22Rv1 (cell line): ENCODE measurements around the gene TPRX1.

Experiments
- H3K27ac ChIP-seq: fragments of 450-650 bp; 2 replicates; pipeline ENCODE4 v1.5.1; 2017
- ZFX ChIP-seq: fragments of 450-650 bp; IDR thresholded peaks from 2 replicates; pipeline ENCODE4 v1.6.1; 2017; ENCODE audit warnings: antibody characterized with exemption, borderline replicate concordance
- TF ChIP-seq, protein P1 (sequence below): fragments of 450-650 bp; IDR thresholded peaks from 2 replicates; pipeline ENCODE4 v1.5.1; 2017; ENCODE audit warnings: mild to moderate bottlenecking

Gene TPRX1

GRCh38 chr19:47786566-47786965 lies 17.8 kb downstream of the TPRX1 start:
- TF ChIP-seq, protein P1, sequence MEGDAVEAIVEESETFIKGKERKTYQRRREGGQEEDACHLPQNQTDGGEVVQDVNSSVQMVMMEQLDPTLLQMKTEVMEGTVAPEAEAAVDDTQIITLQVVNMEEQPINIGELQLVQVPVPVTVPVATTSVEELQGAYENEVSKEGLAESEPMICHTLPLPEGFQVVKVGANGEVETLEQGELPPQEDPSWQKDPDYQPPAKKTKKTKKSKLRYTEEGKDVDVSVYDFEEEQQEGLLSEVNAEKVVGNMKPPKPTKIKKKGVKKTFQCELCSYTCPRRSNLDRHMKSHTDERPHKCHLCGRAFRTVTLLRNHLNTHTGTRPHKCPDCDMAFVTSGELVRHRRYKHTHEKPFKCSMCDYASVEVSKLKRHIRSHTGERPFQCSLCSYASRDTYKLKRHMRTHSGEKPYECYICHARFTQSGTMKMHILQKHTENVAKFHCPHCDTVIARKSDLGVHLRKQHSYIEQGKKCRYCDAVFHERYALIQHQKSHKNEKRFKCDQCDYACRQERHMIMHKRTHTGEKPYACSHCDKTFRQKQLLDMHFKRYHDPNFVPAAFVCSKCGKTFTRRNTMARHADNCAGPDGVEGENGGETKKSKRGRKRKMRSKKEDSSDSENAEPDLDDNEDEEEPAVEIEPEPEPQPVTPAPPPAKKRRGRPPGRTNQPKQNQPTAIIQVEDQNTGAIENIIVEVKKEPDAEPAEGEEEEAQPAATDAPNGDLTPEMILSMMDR: no peak
- TF ChIP-seq ZFX: no peak
- no peak overlapping the region for H3K27ac ChIP-seq

DNA sequence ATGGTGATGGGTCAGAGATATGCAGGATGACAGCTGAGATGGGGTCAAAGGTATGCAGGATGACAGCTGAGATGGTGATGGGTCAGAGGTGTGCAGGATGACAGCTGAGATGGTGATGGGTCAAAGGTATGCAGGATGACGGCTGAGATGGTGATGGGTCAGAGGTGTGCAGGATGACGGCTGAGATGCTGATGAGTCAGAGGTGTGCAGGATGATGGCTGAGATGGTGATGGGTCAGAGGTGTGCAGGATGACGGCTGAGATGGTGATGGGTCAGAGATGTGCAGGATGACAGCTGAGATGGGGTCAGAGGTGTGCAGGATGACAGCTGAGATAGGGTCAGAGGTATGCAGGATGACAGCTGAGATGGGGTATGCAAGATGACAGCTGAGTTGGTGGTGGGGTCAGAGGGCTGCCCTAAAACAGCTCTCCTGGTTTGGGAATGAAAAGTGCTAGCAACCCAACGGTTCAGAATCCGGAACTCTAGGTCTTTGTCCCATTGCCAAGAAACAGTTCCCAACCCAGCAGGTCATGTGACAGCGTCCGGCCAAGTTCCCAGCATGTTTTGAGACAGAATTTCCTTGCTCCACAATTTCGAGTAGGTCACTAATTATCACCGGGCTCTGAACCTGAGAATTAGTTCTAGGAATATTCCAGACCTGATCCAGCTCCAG lies 22.6 kb downstream of the TPRX1 start:
- no peak for TF ChIP-seq ZFX
- TF ChIP-seq, protein P1: no peak
- H3K27ac ChIP-seq: no peak overlapping the region

DNA sequence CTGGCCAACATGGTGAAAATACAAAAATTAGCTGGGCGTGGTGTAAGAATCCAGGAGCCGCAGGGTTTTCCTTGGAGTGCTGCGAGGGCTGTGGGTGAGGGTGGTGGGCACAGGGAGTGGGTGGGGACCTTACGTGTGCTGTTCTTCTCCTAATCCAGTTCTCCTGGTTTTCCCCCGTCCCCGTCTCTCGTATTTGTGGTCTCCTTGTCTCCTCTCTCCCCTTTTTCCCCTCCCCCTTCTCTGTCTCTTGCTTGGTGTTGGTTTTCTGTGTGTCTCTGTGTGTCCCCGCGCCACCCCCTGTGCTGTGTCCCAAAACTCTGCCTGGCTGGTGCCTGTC lies 24.2 kb downstream of the TPRX1 start:
- H3K27ac ChIP-seq: no peak overlapping the region; the same call in 1 of the 2 replicates
- TF ChIP-seq, protein P1: no peak
- no peak for TF ChIP-seq ZFX

- TF ChIP-seq ZFX: no peak
- TF ChIP-seq, protein P1: no peak
- H3K27ac ChIP-seq: peak overlapping the region; percentile 80
Measured at GRCh38 chr19:47779524-47780214, 24.7 kb downstream of the TPRX1 start.

- peak overlapping the region; percentile 80 for H3K27ac ChIP-seq
- TF ChIP-seq, protein P1: no peak
- TF ChIP-seq ZFX: no peak
Measured at GRCh38 chr19:47778954-47779351, 25.4 kb downstream of the TPRX1 start.

- TF ChIP-seq ZFX: no peak
- TF ChIP-seq, protein P1: no peak
- peak within 1 kb of the TSS; percentile 80 for H3K27ac ChIP-seq
Measured at GRCh38 chr19:47778049-47778953, 26.1 kb downstream of the TPRX1 start, which contains the start of gene SELENOW. Gene SELENOW, plus strand, starts transcription at chr19:47778703. Its CDS starts 83 bp downstream, at chr19:47778786.

DNA sequence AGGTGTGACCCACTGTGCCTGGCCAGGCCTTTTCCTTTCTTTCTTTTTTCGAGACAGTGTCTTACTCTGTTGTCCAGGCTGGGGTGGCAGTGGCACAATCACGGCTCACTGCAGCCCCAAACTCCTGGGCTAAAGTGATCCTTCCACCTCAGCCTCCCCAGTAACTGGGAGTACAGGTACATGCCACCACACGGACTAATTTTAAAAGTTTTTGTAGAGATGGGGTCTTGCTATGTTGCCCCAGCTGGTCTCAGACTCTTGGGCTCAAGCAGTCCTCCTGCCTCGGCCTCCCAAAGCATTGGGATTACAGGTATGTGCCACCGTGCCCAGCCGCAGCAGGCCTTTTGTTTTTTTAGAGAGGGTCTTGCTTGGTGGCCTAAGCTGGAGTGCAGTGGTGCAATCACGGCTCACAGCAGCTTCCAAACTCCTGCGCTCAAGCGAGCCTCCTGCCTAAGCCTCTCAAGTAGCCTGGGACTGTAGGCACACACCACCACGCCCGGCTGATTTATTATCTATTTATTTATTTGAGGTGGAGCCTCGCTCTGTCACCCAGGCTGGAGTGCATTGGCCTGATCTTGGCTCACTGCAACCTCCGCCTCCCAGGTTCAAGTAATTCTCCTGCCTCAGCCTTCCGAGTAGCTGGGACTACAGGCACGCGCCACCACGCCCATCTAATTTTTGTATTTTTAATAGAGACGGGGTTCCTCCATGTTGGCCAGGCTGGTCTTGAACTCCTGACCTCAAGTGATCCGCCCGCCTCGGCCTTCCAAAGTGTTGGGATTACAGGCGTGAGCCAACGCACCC lies 26.9 kb downstream of the TPRX1 start:
- peak overlapping the region; percentile 80 for H3K27ac ChIP-seq
